Skeletal muscle tissue (tissue), 4 donors: Measurements from ENCODE around the gene IRF4. TPM values are rescaled to one million over a fixed set of nuclear protein-coding genes. Genes with fewer than 3 reads are reported as not detected.

Experiments
- H3K27ac ChIP-seq: one replicate; pipeline ENCODE4 v1.7.0; 2013; ENCODE audit warnings: mild to moderate bottlenecking, low read depth, low read length, inconsistent platforms
- H3K27me3 ChIP-seq, 3 donors: one replicate each; pipeline ENCODE4 v1.7.0; 2013; ENCODE audit warnings: low read length in 3 of 3; ENCODE audit not compliant: control insufficient read depth in 3 of 3, insufficient read depth in 3 of 3
- H3K36me3 ChIP-seq, 3 donors: one replicate each; pipeline ENCODE4 v1.7.0; 2013; ENCODE audit warnings: low read length in 3 of 3; ENCODE audit not compliant: control insufficient read depth in 3 of 3, insufficient read depth in 3 of 3
- H3K4me1 ChIP-seq, 3 donors: one replicate each; pipeline ENCODE4 v1.7.0; 2013; ENCODE audit warnings: low read length in 3 of 3, mild to moderate bottlenecking in 3 of 3; ENCODE audit not compliant: control insufficient read depth in 3 of 3, insufficient read depth in 3 of 3
- H3K4me3 ChIP-seq, 3 donors: one replicate each; pipeline ENCODE4 v1.7.0; 2013; ENCODE audit warnings: low read length in 3 of 3
- H3K9ac ChIP-seq, 3 donors: one replicate each; pipeline ENCODE4 v1.7.0; 2013; ENCODE audit warnings: low read length in 3 of 3, mild to moderate bottlenecking in 3 of 3, moderate library complexity in 2 of 3, low read depth in 1 of 3
- H3K9me3 ChIP-seq, 3 donors: one replicate each; pipeline ENCODE4 v1.7.0; 2013; ENCODE audit warnings: low read length in 3 of 3; ENCODE audit not compliant: control insufficient read depth in 3 of 3
- total RNA-seq: library from RNA; depleted of rRNA; stranded (reverse); fragments of >200 nt; gene quantifications from one replicate; pipeline ENCODE4 v1.2.3, GENCODE V29; 2014
- donor health status: Osteomylitis.

The IRF4 gene
- total RNA-seq, result 3.1 TPM

GRCh38 chr6:391559-392440 is at the start of gene IRF4:
IRF4 (plus strand) TSS chr6:391752; CDS start chr6:393153, 1,401 bp downstream.
- peaks cover 75 to 76% (median 76%) of the 10 kb centered on the region in 3 donors for H3K27me3 ChIP-seq
- H3K4me3 ChIP-seq, result peak within 1 kb of the TSS; percentile 35 to 58 (median 54)
- no peak within 1 kb of the TSS for H3K27ac ChIP-seq
- H3K9ac ChIP-seq, result peak within 1 kb of the TSS in 1 of 3 donors; percentile 45
- H3K4me1 ChIP-seq, result peaks cover 12 to 27% (median 12%) of the 10 kb centered on the region in 3 donors
- no peaks in the 10 kb centered on the region for H3K9me3 ChIP-seq
- H3K36me3 ChIP-seq, result no peaks in the 10 kb centered on the region

- no peak overlapping the region for H3K27ac ChIP-seq
- peaks cover 0 to under 1% (median 0%) of the 10 kb centered on the region in 3 donors for H3K36me3 ChIP-seq
- peak overlapping the region in 1 of 3 donors; percentile 23 for H3K4me3 ChIP-seq
- peak overlapping the region in 1 of 3 donors; percentile 41 for H3K9ac ChIP-seq
- H3K27me3 ChIP-seq, result no peaks in the 10 kb centered on the region
- H3K9me3 ChIP-seq, result no peaks in the 10 kb centered on the region
- H3K4me1 ChIP-seq, result peaks cover 16 to 30% (median 28%) of the 10 kb centered on the region in 3 donors
Measured at GRCh38 chr6:341914-342831, 49.4 kb upstream of the IRF4 start.

DNA sequence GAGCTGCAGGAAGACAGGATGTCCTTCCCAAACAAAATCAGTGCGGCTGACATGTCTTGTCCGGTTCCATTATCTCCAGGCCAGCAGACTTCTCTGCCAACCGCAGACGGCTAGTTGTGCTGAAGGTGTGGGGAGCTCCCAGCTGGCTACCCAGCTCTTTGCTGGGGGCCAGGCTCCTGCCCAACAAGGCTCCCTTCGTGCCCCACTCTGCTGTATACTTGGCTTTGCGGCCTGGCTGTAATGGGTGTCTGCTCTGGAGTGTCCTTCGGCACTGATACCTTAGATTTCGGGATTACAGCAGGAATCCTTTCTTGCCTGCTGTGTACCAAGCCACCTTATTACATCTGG is 48.7 kb upstream of the IRF4 start:
- peak overlapping the region in 1 of 3 donors; percentile 41 for H3K9ac ChIP-seq
- no peaks in the 10 kb centered on the region for H3K9me3 ChIP-seq
- H3K4me1 ChIP-seq, result peaks cover 15 to 29% (median 28%) of the 10 kb centered on the region in 3 donors
- H3K27me3 ChIP-seq, result no peaks in the 10 kb centered on the region
- no peak overlapping the region for H3K27ac ChIP-seq
- peaks cover 2 to 4% (median 2%) of the 10 kb centered on the region in 3 donors for H3K36me3 ChIP-seq
- H3K4me3 ChIP-seq, result peak overlapping the region in 1 of 3 donors; percentile 23

DNA sequence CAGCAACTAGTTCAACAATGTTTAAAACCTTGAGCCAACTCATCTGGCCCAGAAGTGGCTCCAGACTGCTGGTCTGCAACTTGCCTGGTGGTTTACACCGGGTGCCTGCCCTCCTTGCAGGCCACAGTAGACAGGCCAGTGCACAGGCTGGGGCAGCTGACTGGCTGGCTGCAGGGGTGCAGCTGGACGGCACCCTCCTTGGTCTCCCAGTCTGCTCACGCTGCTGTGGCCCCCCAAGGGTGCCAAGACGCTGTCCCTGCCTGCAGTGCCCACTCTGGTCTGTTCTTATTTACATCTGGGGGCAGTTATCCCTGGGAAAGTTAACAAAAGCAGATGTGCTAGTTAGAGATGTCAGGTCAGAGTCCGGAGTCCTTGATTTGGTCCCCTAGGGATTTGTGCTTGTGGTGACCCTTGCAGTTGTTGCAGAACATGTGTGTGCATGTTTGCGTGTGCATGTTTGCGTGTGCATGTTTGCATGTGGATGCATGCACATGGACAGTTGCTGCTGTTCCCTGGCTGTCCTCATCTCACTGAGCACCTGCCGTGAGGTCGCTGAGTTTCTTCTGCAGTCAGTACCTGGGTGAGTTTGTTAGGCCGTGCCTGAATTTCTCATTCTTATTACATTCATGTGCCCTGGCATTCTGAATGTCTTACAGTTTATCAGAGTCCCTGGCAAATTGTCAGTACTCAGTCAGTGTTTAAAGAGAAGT is 48.2 kb upstream of the IRF4 start:
- H3K4me1 ChIP-seq, result peaks cover 12 to 29% (median 28%) of the 10 kb centered on the region in 3 donors

DNA sequence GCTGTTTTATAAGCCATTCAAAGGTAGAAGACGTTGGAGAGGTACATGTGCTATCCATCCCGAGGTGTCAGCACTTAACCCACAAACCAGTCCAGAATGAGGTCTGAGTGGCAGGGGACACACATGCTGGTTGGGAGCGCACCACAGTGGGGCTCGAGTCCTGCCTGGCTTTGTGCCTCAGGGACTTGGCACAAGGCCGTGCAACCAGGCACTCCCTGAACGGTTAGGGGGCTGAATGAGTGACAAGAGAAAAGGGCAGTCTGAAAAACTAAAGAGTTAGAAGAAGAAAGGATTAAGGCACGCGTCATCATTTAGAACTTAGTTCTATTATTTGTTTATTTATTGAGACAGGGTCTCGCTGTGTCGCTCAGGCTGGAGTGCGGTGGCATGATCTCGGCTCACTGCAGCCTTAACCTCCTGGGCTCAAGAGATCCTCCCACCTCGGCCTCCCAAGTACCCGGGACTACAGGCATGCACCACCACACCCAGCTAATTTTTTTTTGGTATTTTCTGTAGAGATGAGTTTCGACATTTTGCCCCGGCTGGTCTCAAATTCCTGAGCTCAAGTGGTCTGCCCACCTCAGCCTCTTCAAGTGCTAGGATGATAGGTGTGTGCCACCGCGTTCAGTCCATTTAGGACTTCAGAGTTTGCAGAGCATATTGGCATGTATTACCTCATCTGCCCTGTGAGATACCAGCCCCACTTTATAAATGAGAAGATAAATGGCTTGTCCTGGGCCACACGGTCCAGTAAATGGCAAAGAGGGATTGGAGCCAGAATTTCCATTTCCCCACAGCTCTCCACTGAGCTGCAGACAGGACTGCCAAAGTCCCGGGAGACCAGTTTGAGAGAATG is 47.4 kb upstream of the IRF4 start:
- no peaks in the 10 kb centered on the region for H3K27me3 ChIP-seq
- H3K4me3 ChIP-seq, result no peak overlapping the region
- peak overlapping the region in 1 of 3 donors; percentile 35 for H3K9ac ChIP-seq
- peaks cover 13 to 18% (median 14%) of the 10 kb centered on the region in 3 donors for H3K36me3 ChIP-seq
- H3K4me1 ChIP-seq, result peaks cover 12 to 29% (median 24%) of the 10 kb centered on the region in 3 donors
- no peaks in the 10 kb centered on the region for H3K9me3 ChIP-seq
- no peak overlapping the region for H3K27ac ChIP-seq

More for the DNA sequence above, 48.2 kb upstream of the IRF4 start:
- H3K27ac ChIP-seq, result no peak overlapping the region
- H3K4me3 ChIP-seq, result no peak overlapping the region
- H3K27me3 ChIP-seq, result no peaks in the 10 kb centered on the region
- peak overlapping the region in 1 of 3 donors; percentile 35 for H3K9ac ChIP-seq
- H3K36me3 ChIP-seq, result peaks cover 8 to 10% (median 8%) of the 10 kb centered on the region in 3 donors
- no peaks in the 10 kb centered on the region for H3K9me3 ChIP-seq

- no peaks in the 10 kb centered on the region for H3K27me3 ChIP-seq
- peaks cover 12 to 29% (median 24%) of the 10 kb centered on the region in 3 donors for H3K4me1 ChIP-seq
- H3K4me3 ChIP-seq, result no peak overlapping the region
- no peaks in the 10 kb centered on the region for H3K9me3 ChIP-seq
- H3K27ac ChIP-seq, result no peak overlapping the region
- peaks cover 13 to 21% (median 19%) of the 10 kb centered on the region in 3 donors for H3K36me3 ChIP-seq
- H3K9ac ChIP-seq, result no peak overlapping the region
Measured at GRCh38 chr6:344816-345340, 46.7 kb upstream of the IRF4 start.

DNA sequence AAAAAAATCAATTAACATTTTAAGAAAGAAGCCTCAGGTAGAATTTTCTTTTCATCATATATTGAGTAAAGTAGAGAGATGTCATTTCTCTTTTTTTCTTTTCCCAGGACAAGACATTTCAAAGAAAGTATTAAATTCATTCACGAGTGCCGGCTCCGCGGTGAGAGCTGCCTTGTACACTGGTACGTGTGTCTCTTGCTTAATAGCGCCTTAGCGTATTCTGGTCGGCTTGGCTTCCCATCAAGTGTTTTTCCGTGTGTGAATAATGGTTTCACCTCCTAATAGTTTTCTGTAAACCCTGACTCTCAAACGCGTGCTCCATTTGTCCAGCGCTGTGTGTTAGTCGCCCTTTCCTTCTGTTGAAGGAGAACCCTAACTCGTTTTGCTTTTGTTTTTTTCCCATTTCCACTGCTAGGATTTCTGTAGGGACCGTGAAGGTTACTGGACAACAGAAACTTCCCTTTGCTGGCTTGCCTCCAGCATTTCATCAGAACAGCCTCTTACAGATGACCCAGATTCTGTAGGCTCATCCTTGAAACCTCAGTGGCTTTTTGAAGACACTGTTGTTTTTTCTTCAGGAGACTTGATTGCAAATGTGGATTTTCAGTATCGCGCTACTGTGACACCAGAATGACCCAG is 45.7 kb upstream of the IRF4 start:
- H3K27ac ChIP-seq, result no peak overlapping the region
- H3K4me3 ChIP-seq, result no peak overlapping the region
- peaks cover 13 to 25% (median 19%) of the 10 kb centered on the region in 3 donors for H3K36me3 ChIP-seq
- no peak overlapping the region for H3K9ac ChIP-seq
- no peaks in the 10 kb centered on the region for H3K9me3 ChIP-seq
- no peaks in the 10 kb centered on the region for H3K27me3 ChIP-seq
- peaks cover 12 to 25% (median 24%) of the 10 kb centered on the region in 3 donors for H3K4me1 ChIP-seq

DNA sequence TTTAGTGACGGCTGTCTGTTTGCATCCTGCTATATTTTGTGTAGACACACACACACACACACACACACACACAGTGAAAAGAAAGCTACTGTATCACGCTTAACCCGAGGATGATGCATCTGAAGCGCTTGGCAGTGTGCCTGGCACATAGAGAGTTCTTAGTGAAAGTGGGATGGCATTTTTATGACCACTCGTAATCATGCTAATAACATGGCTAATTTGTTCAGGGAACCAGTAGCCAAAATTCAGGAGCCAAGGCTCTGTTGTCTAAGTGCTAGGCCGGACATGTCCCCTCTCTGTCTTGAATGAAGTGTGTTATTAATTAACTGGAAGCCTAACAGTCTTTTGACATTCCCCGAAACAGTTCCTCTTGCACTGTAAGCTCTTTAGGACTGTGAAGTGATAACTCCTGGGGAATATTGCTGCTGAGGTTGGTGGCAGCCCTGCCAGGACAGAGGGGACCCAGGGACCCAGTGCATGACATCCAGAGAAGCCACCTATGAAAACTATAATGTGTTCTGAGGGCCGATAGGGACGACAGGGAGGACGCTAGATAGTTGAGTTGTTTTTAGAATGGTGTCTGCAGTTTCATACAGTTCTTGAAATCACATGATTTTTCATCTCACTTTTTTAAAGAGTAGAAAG is 45.0 kb upstream of the IRF4 start:
- Histone ChIP-seq H3K36me3 (peaks cover 13 to 28% (median 19%) of the 10 kb centered on the region in 3 donors), H3K27ac (no peak overlapping the region), H3K27me3 (no peaks in the 10 kb centered on the region), H3K4me1 (peaks cover 12 to 24% (median 20%) of the 10 kb centered on the region in 3 donors), H3K9ac (no peak overlapping the region), H3K4me3 (no peak overlapping the region), H3K9me3 (no peaks in the 10 kb centered on the region)
